WTC11 (cell line): ENCODE measurements around the gene TRMO. TPM values are rescaled to one million over a fixed set of nuclear protein-coding genes. Genes with fewer than 3 reads are reported as not detected.

ENCODE experiments used
- ATAC-seq: fragments of 200-7000 bp; cut with Tn5 transposase; 2 replicates; pipeline ENCODE4 v1.10.0; 2021; ENCODE audit warnings: mild to moderate bottlenecking, moderate library complexity
- CTCF ChIA-PET: fragments of 300-600 bp; sonication (Branson Sonifier 250); formaldehyde crosslinking; loops from one replicate; lab custom pipeline; 2021; ENCODE audit warnings: antibody characterized with exemption; lab: Charles Lee
- POLR2A ChIA-PET: fragments of 350-600 bp; sonication (Branson Sonifier 250); formaldehyde crosslinking; loops from one replicate; lab custom pipeline; 2021; ENCODE audit warnings: antibody characterized with exemption; lab: Charles Lee
- DNase-seq: peaks from one replicate; pipeline ENCODE4 v3.0.0; 2021; ENCODE audit warnings: low spot score
- H3K27ac Mint-ChIP-seq: 2 replicates; pipeline ENCODE4 v1.8.0; 2021; ENCODE audit warnings: mixed read lengths
- H3K27me3 Mint-ChIP-seq: 2 replicates; pipeline ENCODE4 v1.8.0; 2021; ENCODE audit warnings: low read depth, mild to moderate bottlenecking, moderate library complexity, mixed read lengths
- H3K36me3 Mint-ChIP-seq: 2 replicates; pipeline ENCODE4 v1.8.0; 2021; ENCODE audit warnings: mixed read lengths
- H3K4me1 Mint-ChIP-seq: 2 replicates; pipeline ENCODE4 v1.8.0; 2022; ENCODE audit warnings: mixed read lengths
- H3K4me3 Mint-ChIP-seq: 2 replicates; pipeline ENCODE4 v1.8.0; 2021; ENCODE audit warnings: mild to moderate bottlenecking, moderate library complexity, mixed read lengths
- H3K9me3 Mint-ChIP-seq: 2 replicates; pipeline ENCODE4 v1.8.0; 2021; ENCODE audit warnings: mixed read lengths
- NR2C2 ChIP-seq: sonication (generic); formaldehyde crosslinking; IDR thresholded peaks from 2 replicates; pipeline ENCODE4 v1.8.0; 2022; ENCODE audit warnings: mild to moderate bottlenecking, missing genetic modification reagents
- NR3C1 ChIP-seq: sonication (generic); formaldehyde crosslinking; conservative IDR thresholded peaks from 2 replicates; pipeline ENCODE4 v1.8.1; 2023; ENCODE audit warnings: low read depth, mild to moderate bottlenecking, missing genetic modification reagents
- RELA ChIP-seq: sonication (generic); formaldehyde crosslinking; IDR thresholded peaks from 2 replicates; pipeline ENCODE4 v1.8.1; 2022; ENCODE audit warnings: missing genetic modification reagents, mild to moderate bottlenecking, borderline replicate concordance
- ZNF671 ChIP-seq: fragments of 250-450 bp; sonication (Bioruptor Pico); IDR thresholded peaks from 2 replicates; pipeline ENCODE4 v1.8.0; 2021; ENCODE audit warnings: mild to moderate bottlenecking
- total RNA-seq: library from RNA; stranded (reverse); gene quantifications from 3 replicates; pipeline ENCODE4 v1.2.3, GENCODE V29; 2021
- TF ChIP-seq, protein P1 (sequence below): sonication (generic); formaldehyde crosslinking; IDR thresholded peaks from 2 replicates; pipeline ENCODE4 v1.8.0; 2022; ENCODE audit warnings: missing genetic modification reagents
- TF ChIP-seq, protein P2 (sequence below): sonication (generic); formaldehyde crosslinking; IDR thresholded peaks from 2 replicates; pipeline ENCODE4 v1.8.1; 2022; ENCODE audit warnings: low read depth, missing genetic modification reagents, borderline replicate concordance
- TF ChIP-seq, protein P3 (sequence below): fragments of 250-450 bp; sonication (Bioruptor Pico); conservative IDR thresholded peaks from 2 replicates; pipeline ENCODE4 v1.9.0; 2021; ENCODE audit warnings: mild to moderate bottlenecking
- TF ChIP-seq, protein P4 (sequence below): sonication (generic); formaldehyde crosslinking; IDR thresholded peaks from 2 replicates; pipeline ENCODE4 v1.8.1; 2023; ENCODE audit warnings: mild to moderate bottlenecking, missing genetic modification reagents
- TF ChIP-seq, protein P5 (sequence below): sonication (generic); formaldehyde crosslinking; IDR thresholded peaks from 2 replicates; pipeline ENCODE4 v1.8.1; 2022; ENCODE audit warnings: missing genetic modification reagents, borderline replicate concordance
- TF ChIP-seq, protein P6 (sequence below): sonication (generic); formaldehyde crosslinking; IDR thresholded peaks from 2 replicates; pipeline ENCODE4 v1.8.0; 2023; ENCODE audit warnings: missing genetic modification reagents, mild to moderate bottlenecking, borderline replicate concordance

The TRMO gene
- total RNA-seq, 1 experiment from 2014 or later, result 4.6 TPM

DNA sequence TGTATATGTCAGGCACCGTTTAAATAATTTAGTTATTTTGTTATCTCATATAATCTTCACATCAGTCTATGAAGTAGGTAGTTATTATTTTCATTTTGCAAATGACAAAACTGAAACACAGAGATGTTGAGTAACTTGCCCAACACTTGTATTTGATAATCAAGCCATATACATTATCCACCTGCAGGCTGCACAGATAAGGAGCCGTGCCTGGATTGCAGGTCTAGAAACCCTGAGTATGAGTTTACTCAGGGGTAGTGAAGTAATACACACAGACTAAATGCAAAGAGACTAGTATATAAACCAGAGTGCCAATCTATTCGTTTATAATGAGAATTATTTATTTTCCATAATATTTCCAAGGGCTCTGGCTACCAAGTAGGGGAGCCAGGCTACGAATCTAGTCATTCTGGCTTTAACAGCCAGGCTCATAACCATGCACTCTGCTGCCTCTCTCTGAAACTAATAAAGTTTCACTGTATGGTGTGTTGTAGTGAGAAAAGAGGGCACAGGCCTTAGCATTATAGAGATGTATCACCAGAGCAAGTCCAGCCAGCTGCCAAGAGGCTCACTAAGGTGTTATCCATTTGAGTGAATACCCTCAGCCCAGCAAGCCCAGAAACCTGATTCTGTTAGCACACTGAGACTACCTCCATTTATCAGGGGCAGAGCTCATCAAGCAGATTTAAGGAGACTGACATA is 11.1 kb upstream of the TRMO start:
- CTCF ChIA-PET, result interaction anchor here (1.1 kb wide), 1 partner anchor 11 kb away, joined by 3 read pairs; the partner anchor contains the start of gene TRMO
- Mint-ChIP-seq H3K4me1 (peaks cover 8% of the 10 kb centered on the region), H3K27me3 (peaks cover 81% of the 10 kb centered on the region), H3K4me3 (no peak overlapping the region), H3K27ac (no peak overlapping the region), H3K36me3 (no peaks in the 10 kb centered on the region), H3K9me3 (no peaks in the 10 kb centered on the region)
- POLR2A ChIA-PET, result no interaction called here
- no peak for ATAC-seq
- no peak for DNase-seq
- no peak for TF ChIP-seq ZNF671 (CRISPR knock-in tag)
- TF ChIP-seq, all 79 proteins: peak for 0

DNA sequence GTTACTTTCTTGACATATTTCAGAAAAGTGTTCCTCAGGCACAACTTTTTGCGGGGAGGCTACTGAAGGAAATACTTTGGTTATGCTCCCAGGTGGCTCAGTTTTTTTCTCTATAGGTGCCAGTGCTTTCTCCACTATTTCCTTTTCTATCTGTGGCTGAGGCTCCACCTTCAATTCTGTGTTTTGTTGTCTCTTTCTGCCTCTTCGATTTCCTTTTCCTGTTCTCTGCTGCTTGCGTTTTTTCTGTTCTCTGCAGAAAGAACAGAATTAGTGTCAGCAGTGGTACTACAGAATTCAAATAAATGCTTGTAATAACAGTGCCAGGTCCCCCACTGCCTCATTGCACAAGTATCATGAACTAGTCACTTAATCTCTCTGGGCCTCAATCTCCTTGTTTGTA is 8.7 kb upstream of the TRMO start:
- ChIA-PET POLR2A (no interaction called here), CTCF (interaction anchor here (1.1 kb wide), 1 partner anchor 8 kb away, joined by 3 read pairs; the partner anchor contains the start of gene TRMO)
- H3K4me1 Mint-ChIP-seq, result peaks cover 8% of the 10 kb centered on the region
- no peak for TF ChIP-seq RELA (CRISPR knock-in tag)
- TF ChIP-seq, protein P1, sequence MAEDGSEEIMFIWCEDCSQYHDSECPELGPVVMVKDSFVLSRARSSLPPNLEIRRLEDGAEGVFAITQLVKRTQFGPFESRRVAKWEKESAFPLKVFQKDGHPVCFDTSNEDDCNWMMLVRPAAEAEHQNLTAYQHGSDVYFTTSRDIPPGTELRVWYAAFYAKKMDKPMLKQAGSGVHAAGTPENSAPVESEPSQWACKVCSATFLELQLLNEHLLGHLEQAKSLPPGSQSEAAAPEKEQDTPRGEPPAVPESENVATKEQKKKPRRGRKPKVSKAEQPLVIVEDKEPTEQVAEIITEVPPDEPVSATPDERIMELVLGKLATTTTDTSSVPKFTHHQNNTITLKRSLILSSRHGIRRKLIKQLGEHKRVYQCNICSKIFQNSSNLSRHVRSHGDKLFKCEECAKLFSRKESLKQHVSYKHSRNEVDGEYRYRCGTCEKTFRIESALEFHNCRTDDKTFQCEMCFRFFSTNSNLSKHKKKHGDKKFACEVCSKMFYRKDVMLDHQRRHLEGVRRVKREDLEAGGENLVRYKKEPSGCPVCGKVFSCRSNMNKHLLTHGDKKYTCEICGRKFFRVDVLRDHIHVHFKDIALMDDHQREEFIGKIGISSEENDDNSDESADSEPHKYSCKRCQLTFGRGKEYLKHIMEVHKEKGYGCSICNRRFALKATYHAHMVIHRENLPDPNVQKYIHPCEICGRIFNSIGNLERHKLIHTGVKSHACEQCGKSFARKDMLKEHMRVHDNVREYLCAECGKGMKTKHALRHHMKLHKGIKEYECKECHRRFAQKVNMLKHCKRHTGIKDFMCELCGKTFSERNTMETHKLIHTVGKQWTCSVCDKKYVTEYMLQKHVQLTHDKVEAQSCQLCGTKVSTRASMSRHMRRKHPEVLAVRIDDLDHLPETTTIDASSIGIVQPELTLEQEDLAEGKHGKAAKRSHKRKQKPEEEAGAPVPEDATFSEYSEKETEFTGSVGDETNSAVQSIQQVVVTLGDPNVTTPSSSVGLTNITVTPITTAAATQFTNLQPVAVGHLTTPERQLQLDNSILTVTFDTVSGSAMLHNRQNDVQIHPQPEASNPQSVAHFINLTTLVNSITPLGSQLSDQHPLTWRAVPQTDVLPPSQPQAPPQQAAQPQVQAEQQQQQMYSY (CRISPR knock-in tag), result no peak
- TF ChIP-seq, protein P2, sequence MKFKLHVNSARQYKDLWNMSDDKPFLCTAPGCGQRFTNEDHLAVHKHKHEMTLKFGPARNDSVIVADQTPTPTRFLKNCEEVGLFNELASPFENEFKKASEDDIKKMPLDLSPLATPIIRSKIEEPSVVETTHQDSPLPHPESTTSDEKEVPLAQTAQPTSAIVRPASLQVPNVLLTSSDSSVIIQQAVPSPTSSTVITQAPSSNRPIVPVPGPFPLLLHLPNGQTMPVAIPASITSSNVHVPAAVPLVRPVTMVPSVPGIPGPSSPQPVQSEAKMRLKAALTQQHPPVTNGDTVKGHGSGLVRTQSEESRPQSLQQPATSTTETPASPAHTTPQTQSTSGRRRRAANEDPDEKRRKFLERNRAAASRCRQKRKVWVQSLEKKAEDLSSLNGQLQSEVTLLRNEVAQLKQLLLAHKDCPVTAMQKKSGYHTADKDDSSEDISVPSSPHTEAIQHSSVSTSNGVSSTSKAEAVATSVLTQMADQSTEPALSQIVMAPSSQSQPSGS, result no peak
- TF ChIP-seq NR2C2, result no peak
- TF ChIP-seq, protein P3, sequence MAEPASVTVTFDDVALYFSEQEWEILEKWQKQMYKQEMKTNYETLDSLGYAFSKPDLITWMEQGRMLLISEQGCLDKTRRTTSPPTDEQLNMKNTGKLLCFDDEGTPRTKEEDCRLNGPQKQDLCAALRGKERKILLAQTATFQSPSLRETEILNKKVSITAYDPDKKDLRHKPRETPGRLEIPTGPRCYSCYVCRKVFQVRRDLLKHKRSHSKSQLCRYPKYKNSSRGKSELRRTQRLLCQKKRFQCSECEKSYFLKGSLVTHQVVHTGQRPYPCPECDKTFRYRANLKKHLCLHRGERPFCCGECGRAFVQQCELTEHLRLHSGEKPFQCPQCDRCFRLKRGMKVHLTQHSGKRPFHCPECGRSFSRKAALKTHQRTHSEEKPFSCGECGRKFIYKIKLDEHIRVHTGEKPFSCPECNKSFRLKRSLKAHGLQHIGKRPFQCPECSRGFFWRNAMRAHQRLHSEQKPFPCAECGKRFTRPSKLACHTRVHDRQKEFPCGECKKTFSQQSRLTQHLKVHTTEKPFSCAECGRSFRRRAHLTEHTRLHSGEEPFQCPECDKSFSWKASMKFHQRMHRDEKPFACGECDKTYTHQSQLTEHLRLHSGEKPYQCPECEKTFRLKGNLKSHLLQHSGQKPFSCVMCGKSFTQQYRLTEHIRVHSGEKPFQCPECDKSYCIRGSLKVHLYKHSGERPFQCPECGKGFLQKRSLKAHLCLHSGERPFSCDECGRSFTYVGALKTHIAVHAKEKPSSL, result no peak
- TF ChIP-seq, protein P4, sequence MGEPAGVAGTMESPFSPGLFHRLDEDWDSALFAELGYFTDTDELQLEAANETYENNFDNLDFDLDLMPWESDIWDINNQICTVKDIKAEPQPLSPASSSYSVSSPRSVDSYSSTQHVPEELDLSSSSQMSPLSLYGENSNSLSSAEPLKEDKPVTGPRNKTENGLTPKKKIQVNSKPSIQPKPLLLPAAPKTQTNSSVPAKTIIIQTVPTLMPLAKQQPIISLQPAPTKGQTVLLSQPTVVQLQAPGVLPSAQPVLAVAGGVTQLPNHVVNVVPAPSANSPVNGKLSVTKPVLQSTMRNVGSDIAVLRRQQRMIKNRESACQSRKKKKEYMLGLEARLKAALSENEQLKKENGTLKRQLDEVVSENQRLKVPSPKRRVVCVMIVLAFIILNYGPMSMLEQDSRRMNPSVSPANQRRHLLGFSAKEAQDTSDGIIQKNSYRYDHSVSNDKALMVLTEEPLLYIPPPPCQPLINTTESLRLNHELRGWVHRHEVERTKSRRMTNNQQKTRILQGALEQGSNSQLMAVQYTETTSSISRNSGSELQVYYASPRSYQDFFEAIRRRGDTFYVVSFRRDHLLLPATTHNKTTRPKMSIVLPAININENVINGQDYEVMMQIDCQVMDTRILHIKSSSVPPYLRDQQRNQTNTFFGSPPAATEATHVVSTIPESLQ (CRISPR knock-in tag), result no peak
- TF ChIP-seq, protein P5, sequence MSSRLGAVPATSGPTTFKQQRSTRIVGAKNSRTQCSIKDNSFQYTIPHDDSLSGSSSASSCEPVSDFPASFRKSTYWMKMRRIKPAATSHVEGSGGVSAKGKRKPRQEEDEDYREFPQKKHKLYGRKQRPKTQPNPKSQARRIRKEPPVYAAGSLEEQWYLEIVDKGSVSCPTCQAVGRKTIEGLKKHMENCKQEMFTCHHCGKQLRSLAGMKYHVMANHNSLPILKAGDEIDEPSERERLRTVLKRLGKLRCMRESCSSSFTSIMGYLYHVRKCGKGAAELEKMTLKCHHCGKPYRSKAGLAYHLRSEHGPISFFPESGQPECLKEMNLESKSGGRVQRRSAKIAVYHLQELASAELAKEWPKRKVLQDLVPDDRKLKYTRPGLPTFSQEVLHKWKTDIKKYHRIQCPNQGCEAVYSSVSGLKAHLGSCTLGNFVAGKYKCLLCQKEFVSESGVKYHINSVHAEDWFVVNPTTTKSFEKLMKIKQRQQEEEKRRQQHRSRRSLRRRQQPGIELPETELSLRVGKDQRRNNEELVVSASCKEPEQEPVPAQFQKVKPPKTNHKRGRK, result no peak
- TF ChIP-seq, protein P6, sequence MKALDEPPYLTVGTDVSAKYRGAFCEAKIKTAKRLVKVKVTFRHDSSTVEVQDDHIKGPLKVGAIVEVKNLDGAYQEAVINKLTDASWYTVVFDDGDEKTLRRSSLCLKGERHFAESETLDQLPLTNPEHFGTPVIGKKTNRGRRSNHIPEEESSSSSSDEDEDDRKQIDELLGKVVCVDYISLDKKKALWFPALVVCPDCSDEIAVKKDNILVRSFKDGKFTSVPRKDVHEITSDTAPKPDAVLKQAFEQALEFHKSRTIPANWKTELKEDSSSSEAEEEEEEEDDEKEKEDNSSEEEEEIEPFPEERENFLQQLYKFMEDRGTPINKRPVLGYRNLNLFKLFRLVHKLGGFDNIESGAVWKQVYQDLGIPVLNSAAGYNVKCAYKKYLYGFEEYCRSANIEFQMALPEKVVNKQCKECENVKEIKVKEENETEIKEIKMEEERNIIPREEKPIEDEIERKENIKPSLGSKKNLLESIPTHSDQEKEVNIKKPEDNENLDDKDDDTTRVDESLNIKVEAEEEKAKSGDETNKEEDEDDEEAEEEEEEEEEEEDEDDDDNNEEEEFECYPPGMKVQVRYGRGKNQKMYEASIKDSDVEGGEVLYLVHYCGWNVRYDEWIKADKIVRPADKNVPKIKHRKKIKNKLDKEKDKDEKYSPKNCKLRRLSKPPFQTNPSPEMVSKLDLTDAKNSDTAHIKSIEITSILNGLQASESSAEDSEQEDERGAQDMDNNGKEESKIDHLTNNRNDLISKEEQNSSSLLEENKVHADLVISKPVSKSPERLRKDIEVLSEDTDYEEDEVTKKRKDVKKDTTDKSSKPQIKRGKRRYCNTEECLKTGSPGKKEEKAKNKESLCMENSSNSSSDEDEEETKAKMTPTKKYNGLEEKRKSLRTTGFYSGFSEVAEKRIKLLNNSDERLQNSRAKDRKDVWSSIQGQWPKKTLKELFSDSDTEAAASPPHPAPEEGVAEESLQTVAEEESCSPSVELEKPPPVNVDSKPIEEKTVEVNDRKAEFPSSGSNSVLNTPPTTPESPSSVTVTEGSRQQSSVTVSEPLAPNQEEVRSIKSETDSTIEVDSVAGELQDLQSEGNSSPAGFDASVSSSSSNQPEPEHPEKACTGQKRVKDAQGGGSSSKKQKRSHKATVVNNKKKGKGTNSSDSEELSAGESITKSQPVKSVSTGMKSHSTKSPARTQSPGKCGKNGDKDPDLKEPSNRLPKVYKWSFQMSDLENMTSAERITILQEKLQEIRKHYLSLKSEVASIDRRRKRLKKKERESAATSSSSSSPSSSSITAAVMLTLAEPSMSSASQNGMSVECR (CRISPR knock-in tag), result no peak
- no peak for TF ChIP-seq NR3C1 (CRISPR knock-in tag)
- no peaks in the 10 kb centered on the region for H3K36me3 Mint-ChIP-seq
- no peak for ATAC-seq
- peaks cover 72% of the 10 kb centered on the region for H3K27me3 Mint-ChIP-seq
- no peak for DNase-seq
- H3K9me3 Mint-ChIP-seq, result no peaks in the 10 kb centered on the region
- no peak overlapping the region for H3K4me3 Mint-ChIP-seq
- H3K27ac Mint-ChIP-seq, result no peak overlapping the region
